Medulla oblongata (tissue), 1 donor: ENCODE measurements around the gene VWA3A.
"Not testable (repeated sequence)": the region's sequence is repeated elsewhere in the genome, so short reads cannot be mapped to it uniquely, and the experiment has no call there.

ENCODE experiments used
- DNase-seq: peaks from one replicate; pipeline ENCODE4 v3.0.0-alpha.2; 2015; ENCODE audit errors: extremely low spot score

The VWA3A gene

GRCh38 chr16:22183901-22184614 is 91.7 kb downstream of the VWA3A start:
- no peak for DNase-seq

- DNase-seq, result no peak
Observed at GRCh38 chr16:22184615-22184968, 92.3 kb downstream of the VWA3A start.

GRCh38 chr16:22186517-22186916 is 94.2 kb downstream of the VWA3A start:
- no peak for DNase-seq

- DNase-seq, result no peak
Observed at GRCh38 chr16:22188267-22188594, 95.9 kb downstream of the VWA3A start.

- DNase-seq, result peak; percentile 82
Observed at GRCh38 chr16:22188595-22189442, 96.5 kb downstream of the VWA3A start.

DNA sequence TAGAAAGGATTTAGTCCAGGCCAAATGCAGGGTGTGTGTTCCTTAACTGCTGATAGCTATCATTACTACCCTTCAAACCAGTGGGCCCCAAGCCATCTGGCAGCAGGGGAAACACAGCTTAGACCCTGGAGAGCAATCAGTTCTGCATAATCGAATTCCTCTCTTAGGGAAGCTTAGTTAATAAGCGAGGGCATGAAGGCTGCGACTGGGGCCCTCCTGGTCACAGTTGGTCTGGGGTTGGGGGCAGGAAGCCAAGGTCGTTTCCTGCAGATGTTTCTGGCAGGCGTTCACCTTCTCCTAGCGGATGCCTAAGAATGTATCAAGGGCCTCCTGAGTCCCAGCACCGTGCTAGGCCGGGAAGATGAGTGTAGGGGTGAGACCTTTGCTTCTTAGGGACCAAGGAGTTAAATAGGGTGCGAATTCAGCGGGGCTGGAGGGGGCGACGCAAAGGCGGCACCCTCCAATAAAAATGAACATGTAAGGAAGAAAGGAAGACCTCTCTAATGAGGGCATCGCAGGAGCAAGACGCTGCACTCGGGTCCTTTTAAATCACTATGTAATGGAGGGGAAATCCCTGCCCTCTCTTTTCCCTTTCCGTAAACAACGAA is 97.2 kb downstream of the VWA3A start:
- DNase-seq, result peak; percentile 27

DNA sequence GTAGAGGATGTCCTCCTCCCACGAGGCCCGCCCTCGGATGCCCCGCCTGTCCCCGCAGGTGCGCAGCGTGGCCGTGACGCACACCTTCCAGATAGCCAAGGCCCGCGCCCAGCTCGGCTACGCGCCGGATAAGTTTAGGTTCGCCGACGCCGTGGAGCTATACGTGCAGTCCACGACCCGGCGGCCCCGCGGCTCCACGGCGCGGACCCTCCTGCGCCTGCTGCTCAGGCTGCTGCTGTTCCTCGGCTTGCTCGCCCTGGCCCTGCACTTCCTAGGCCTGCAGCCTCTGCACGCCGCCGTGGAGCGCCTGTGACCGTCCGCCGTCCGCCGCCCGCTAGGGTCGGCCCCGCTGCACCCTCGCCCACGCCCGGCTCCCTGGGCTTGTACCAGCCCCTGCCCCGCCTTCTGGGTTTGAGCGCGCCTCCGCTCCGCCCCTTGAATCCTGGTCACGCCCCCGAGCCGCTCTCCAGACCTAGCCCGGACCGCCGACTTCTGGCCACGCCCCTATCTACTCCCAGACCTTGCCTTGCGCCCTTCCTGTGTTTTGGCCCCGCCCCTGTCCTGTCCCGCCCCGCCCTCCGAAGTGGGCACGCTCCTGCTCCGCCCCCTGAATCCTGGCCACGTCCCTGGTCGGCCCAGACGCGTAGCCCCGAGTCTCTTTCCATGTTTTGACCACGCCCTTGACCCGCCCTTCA is 97.9 kb downstream of the VWA3A start:
- DNase-seq, result no peak

DNA sequence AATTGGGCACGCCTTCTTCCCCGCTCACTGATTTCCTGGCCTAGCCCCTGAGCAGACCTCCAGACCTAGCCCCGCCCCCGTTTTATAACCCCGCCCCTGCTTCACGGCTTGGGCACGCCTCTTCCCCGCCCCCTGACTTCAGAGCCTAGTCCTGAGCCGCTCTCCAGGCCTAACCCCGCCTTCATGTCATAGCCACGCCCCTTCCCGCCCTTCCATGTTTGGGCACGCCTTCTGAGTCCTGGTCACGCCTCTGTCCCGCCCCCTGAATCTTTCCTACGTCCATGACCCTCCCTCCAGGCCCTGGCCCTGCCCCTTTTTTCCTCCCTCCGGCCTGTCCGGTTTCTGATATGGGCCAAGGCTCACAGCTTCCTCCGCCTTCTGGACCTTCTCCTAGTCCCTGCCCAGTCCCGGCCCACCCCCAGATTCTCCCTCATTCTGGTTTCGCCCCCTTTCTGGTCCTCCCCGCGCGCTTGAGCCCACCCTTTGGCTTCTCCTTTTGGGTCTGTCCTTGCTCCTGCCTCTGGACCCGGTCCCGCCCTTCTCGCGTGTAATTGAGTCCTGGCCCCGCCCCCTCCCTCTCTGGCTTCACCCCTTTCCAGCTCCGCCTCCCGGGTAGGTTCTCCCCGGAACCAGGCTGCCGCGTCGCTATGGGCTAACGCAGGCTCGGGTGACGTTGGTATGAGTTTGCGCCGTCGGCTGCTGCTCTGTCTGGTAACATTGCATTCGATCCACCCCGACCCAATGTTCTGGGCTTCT is 98.6 kb downstream of the VWA3A start:
- peak; percentile 100 for DNase-seq

DNA sequence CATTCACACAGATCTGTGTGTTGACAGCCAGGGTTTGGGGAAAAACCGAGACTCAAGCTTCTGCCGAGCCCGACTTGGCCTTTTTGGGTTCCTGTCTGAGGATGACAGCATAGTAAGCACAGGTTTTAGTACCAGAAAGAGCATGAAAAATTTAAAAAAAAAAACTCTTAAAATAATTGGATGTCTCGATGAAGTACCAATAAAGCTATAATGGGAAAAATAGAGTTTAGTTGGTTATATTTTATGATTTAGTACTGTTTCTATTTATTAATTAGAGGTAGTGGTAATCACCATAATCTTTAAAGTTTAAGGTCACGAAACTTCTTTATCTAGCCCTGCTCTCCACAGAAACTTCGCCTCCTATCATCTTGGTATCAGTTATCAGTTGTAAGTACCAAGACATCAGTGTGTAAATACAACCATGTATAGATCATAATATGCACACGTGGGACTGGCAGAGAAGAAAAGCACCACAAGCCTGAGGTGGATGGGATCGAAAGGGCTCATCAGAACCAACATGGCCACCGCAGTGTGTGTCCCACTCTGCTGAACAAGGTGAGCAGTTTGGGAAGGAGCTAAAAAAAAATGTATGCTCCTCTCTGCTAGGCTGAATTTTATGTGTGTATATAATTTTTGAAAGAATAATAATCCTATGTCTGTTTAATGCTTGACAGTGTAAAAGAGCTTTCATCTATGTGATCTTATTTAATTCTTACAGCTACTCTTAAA is 99.4 kb downstream of the VWA3A start:
- peak; percentile 60 for DNase-seq

GRCh38 chr16:22192261-22193062 is 100.1 kb downstream of the VWA3A start:
- peak; percentile 88 for DNase-seq

DNA sequence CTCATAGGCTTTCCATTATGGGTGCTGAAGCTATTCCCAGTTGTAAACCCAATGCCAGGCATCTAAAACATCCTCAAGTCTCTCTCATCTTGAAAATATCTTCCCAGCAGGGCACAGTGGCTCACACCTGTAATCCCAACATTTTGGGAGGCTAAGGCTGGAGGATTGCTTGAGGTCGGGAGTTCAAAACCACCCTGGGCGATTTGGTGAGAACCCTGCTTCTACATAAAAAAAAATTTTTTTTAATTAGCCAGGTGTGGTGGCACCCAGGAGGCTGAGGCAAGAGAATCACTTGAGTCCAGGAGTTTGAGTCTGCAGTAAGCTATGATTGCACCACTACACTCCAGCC is 100.7 kb downstream of the VWA3A start:
- no peak for DNase-seq

DNA sequence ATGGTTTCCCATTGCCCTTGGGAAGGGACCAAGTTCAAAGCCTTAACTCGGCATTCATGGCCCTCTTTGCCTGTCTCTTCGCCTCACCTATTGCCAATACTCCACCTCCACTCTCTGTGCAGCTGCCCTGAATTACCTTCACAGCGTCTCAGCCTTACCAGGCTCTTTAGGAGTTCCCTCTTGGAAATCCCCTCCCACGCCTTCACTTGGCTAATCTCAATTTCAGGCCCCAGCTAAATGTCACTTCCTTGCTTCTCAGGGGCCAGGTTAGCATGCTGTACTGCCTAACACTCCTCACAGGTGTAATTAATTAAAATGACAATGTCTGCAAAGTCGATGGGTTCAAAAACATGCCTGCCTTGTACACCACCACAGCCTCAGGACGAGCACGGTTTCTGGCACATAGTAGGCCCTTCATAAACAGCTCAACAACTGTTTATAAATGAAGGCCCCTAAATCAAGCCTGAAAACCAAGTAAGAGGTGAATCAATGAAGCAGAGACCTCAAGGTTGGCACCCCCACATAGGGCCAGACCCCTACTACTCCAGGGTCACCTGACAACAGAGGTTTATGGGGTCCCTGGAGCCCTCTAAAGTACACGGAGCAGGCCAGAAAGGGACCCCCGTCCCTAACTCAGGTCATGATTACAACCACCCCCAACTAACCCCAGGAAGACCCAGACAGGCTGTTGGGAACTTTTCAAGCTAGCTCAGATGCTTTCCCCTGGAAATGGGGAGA is 102.5 kb downstream of the VWA3A start:
- DNase-seq, result no peak

DNA sequence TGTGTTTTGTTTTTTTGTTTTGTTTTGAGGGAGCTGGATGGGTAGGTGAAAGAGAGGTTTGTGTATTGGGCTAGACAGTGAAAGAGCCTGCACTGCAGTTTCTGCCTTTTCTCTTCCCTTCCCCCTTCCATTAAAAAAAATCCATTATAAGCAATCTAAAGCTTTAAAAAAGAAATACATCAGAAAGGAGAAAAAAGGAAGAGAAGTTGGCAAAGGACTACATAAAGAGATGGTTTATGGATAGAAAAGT is 103.0 kb downstream of the VWA3A start:
- DNase-seq, result no peak

- peak; percentile 97 for DNase-seq
Observed at GRCh38 chr16:22195695-22196558, 103.6 kb downstream of the VWA3A start.

- not testable (repeated sequence) for DNase-seq
Observed at GRCh38 chr16:22196559-22197168, 104.3 kb downstream of the VWA3A start.

GRCh38 chr16:22198547-22199293 is 106.4 kb downstream of the VWA3A start:
- no peak for DNase-seq

DNA sequence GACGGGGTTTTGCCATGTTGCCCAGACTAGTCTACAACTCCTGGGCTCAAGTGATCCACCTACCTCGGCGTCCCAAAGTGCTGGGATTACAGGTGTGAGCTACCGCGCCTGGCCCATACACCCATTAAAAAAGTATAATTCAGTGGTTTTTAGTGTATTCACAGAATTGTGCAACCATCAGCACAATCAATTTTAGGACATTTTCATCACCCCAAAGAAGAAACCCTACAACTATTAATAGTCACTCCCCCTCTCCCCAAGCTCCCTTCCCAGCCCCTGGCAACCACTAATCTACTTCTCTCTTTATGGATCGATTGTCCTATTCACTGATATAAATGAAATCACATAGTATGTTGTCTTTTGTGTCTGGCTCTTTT is 109.9 kb downstream of the VWA3A start:
- no peak for DNase-seq

DNA sequence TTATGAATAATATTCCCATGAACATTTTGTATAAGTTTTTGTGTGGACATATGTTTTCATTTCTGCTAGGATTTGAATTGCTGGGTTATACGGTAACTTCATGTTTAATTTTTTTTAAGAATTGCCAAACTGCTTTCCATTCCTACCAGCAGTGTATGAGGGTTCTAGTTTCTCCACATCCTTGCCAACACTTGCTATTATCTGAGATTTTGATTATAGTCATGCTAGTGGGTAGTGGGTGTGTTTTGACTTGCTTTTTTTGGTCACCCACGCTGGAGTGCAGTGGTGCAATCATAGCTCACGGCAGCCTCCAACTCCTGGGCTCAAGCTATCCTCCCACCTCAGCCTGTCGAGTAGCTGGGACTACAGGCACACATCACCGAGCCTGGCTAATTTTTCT is 110.8 kb downstream of the VWA3A start:
- no peak for DNase-seq
